ENCODE results near the gene GCK. TPM values are rescaled to one million over a fixed set of nuclear protein-coding genes. Genes with fewer than 3 reads are reported as not detected.

Gene GCK
- total and polyA plus RNA-seq, 3 donors from 2014 or later, result 0.90 to 1.2 (median 0.94) TPM

DNA sequence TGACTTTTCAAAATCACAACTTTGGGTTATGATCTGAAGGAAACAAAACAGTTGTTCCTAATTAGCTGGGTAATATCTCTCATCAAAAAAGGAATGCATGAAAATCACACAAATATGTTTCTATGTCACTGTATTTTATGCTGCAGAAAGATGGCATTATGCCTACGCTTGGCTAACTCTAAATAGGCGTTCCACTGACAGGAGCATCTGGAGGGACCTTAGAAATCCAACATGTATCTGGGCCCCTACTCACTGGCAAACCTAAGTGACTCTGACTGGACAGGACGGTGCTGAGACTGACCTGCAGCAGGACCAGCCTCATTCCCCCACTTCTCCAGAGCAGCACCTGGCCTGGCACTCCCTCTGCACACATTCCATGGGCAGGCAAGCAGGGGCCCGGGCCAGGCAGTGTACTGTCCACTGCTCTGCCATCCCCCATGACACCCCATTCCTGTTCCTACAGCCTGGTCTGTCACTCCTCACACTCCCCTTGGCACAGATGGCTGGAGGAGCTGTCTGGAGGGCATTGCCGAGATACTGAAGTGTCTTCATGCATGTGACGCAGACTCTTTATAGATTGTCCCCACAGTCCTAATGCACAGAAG is 45.5 kb downstream of the GCK start:
- no peak for TF ChIP-seq POLR2A (IDR thresholded peaks at IDR 0.05)
- TF ChIP-seq, protein P1, sequence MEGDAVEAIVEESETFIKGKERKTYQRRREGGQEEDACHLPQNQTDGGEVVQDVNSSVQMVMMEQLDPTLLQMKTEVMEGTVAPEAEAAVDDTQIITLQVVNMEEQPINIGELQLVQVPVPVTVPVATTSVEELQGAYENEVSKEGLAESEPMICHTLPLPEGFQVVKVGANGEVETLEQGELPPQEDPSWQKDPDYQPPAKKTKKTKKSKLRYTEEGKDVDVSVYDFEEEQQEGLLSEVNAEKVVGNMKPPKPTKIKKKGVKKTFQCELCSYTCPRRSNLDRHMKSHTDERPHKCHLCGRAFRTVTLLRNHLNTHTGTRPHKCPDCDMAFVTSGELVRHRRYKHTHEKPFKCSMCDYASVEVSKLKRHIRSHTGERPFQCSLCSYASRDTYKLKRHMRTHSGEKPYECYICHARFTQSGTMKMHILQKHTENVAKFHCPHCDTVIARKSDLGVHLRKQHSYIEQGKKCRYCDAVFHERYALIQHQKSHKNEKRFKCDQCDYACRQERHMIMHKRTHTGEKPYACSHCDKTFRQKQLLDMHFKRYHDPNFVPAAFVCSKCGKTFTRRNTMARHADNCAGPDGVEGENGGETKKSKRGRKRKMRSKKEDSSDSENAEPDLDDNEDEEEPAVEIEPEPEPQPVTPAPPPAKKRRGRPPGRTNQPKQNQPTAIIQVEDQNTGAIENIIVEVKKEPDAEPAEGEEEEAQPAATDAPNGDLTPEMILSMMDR (IDR thresholded peaks at IDR 0.05), result no peak
- H3K27me3 ChIP-seq, result no peaks in the 10 kb centered on the region
- H3K27ac ChIP-seq, result no peak overlapping the region
- DNase-seq, result no peak
- no peak overlapping the region for H3K4me3 ChIP-seq
- intact Hi-C loops (cut with DNase I; ENCODE audit: low total_unique reads), result no loop called here
- no peaks in the 10 kb centered on the region for H3K36me3 ChIP-seq (ENCODE audit: low read depth, missing control alignments)
- peaks cover 5% of the 10 kb centered on the region for H3K4me1 ChIP-seq
- H3K9me3 ChIP-seq, result no peaks in the 10 kb centered on the region
- 84% methylated on average over 6 of the region's 6 CpGs for WGBS, 2 donors

DNA sequence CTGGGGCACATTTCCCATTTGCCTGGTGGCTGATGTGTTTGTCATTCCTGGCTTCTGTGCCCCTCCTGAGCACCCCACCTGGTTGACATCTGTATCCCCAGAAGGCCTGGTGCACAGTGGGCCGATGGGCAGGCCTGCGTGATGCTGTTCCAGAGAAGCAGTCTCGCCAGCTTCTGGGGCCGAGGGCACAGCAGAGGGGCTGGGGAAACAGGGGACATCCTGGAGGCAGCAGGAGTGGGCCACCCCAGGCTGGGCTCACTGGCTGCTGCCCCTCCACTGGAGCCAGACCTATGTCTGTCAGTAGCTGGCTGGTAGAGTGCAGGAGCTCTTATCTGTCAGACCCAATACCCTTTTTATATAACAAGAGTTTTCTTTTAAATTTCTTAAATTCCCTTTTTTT is 47.2 kb downstream of the GCK start:
- Histone ChIP-seq H3K27ac (no peak overlapping the region), H3K27me3 (no peaks in the 10 kb centered on the region), H3K4me1 (peaks cover 5% of the 10 kb centered on the region), H3K4me3 (no peak overlapping the region), H3K36me3 (ENCODE audit: low read depth, missing control alignments) (no peaks in the 10 kb centered on the region), H3K9me3 (no peaks in the 10 kb centered on the region)
- intact Hi-C loops (cut with DNase I; ENCODE audit: low total_unique reads), result no loop called here
- DNase-seq, result no peak
- TF ChIP-seq, protein P1 (IDR thresholded peaks at IDR 0.05), result no peak
- TF ChIP-seq POLR2A (IDR thresholded peaks at IDR 0.05), result no peak
- WGBS, 2 donors, result 83 to 95% methylated on average over 1 to 4 of the region's 4 CpGs

DNA sequence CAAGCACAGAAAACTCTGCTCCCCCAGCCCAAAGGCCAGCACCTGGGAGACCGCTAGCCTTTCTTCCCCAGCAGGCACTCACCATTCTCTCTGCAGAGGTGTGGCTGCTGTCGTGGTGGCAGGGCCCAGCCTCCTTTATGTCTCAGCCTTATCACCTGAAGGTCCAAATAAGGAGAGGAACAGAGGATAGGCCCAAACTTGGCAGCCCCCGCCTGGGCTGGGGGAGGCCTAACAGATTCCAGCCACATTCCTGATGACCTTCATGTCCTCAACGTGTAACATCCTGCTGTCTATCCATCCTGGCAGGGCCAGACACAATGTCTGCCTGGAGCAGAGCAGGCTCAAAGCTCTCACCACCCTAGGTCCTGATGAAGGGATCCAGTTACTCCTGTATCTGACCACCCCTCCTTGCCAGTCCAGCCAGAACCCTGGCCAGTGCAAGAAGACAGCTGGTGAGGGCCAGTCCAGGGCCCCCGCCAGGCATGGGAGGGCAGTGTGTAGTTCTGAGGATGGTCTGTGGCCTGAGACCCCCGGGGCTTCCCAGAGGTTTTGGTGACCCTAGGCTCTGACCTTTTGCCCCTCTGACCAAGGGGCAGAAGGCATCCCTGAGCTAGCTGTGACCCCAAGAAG is 47.9 kb downstream of the GCK start, which contains the start of gene MYL7:
Gene MYL7, minus strand, starts transcription at position 112 of the 630 bp plus-strand sequence. Its CDS starts 27 bp downstream, at position 85.
- TF ChIP-seq, protein P1 (IDR thresholded peaks at IDR 0.05), result no peak
- TF ChIP-seq POLR2A (IDR thresholded peaks at IDR 0.05), result no peak
- no peak for DNase-seq
- Histone ChIP-seq H3K27me3 (no peaks in the 10 kb centered on the region), H3K36me3 (ENCODE audit: low read depth, missing control alignments) (no peaks in the 10 kb centered on the region), H3K4me1 (peaks cover 1% of the 10 kb centered on the region), H3K27ac (no peak within 1 kb of the TSS), H3K4me3 (no peak within 1 kb of the TSS), H3K9me3 (no peaks in the 10 kb centered on the region)
- intact Hi-C loops (cut with DNase I; ENCODE audit: low total_unique reads), result no loop called here
- WGBS, 2 donors, result 74 to 79% methylated on average over 4 to 6 of the region's 6 CpGs

DNA sequence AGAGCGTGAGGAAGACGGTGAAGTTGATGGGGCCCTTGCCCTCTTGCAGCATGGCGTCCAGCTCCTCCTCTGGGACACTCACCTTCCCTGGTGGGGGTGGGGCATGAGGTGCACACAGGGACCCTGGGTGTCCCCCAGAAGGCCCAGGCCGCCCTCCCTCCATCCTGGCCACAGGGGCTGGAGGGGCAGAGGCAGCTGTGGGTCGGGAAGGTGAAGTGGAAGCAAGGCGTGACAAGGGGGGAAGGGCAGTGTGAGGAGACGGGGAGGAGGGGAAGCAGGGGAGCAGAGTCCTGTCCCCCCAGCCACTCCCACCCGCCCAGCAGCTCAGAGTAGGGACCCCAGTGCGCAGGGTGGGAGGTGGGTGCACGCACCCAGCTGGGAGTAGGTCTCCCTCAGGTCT is 48.9 kb downstream of the GCK start:
- Histone ChIP-seq H3K36me3 (ENCODE audit: low read depth, missing control alignments) (no peaks in the 10 kb centered on the region), H3K27me3 (no peaks in the 10 kb centered on the region), H3K27ac (no peak overlapping the region), H3K4me3 (no peak overlapping the region), H3K9me3 (no peaks in the 10 kb centered on the region), H3K4me1 (no peaks in the 10 kb centered on the region)
- no peak for TF ChIP-seq POLR2A (IDR thresholded peaks at IDR 0.05)
- TF ChIP-seq, protein P1 (IDR thresholded peaks at IDR 0.05), result no peak
- intact Hi-C loops (cut with DNase I; ENCODE audit: low total_unique reads), result no loop called here
- DNase-seq, result no peak
- WGBS, 2 donors, result 91 to 96% methylated on average over 7 to 10 of the region's 10 CpGs
